Activated CD8-positive, alpha-beta T cell treated with anti-CD3 and anti-CD28 coated beads for 36 hours (primary cell): Measurements from ENCODE around the gene VAMP8. TPM values are rescaled to one million over a fixed set of nuclear protein-coding genes. Genes with fewer than 3 reads are reported as not detected.

Source experiments
- ATAC-seq: fragments of 200-7000 bp; cut with Tn5 transposase; one replicate; pipeline ENCODE4 v1.10.0; 2021; ENCODE audit warnings: mild to moderate bottlenecking, moderate library complexity
- CTCF ChIA-PET: fragments of 350-600 bp; sonication (Branson Sonifier 250); formaldehyde crosslinking; loops from one replicate; lab custom pipeline; 2021; ENCODE audit warnings: antibody characterized with exemption; lab: Charles Lee
- POLR2A ChIA-PET: fragments of 350-600 bp; sonication (Branson Sonifier 250); formaldehyde crosslinking; loops from one replicate; lab custom pipeline; 2021; ENCODE audit warnings: antibody characterized with exemption; lab: Charles Lee
- DNase-seq: peaks from one replicate; pipeline ENCODE4 v3.0.0-alpha.2; 2020
- H3K27ac Mint-ChIP-seq: one replicate; pipeline ENCODE4 v1.8.0; 2021; ENCODE audit warnings: mild to moderate bottlenecking, mixed read lengths
- H3K27me3 Mint-ChIP-seq: one replicate; pipeline ENCODE4 v1.8.0; 2021; ENCODE audit warnings: mixed read lengths
- H3K36me3 Mint-ChIP-seq: one replicate; pipeline ENCODE4 v1.8.0; 2021; ENCODE audit warnings: low read depth, mixed read lengths
- H3K4me1 Mint-ChIP-seq: one replicate; pipeline ENCODE4 v1.8.0; 2021; ENCODE audit warnings: low read depth, mixed read lengths
- H3K4me3 Mint-ChIP-seq: one replicate; pipeline ENCODE4 v1.8.0; 2021; ENCODE audit warnings: mild to moderate bottlenecking, moderate library complexity, mixed read lengths
- H3K9me3 Mint-ChIP-seq: one replicate; pipeline ENCODE4 v1.8.0; 2021; ENCODE audit warnings: mixed read lengths
- CTCF ChIP-seq: fragments of 200-600 bp; IDR thresholded peaks from one replicate; pipeline ENCODE4 v1.8.0; 2022; ENCODE audit warnings: antibody characterized with exemption, mild to moderate bottlenecking
- intact Hi-C: fragments of 100-400 bp; cut with micrococcal nuclease; formaldehyde crosslinking; loops from one replicate; pipeline ENCODE4 v1.10.0; 2022
- total RNA-seq, 2 experiments: library from RNA; stranded (reverse); gene quantifications; one replicate each; pipeline ENCODE4 v1.2.3, GENCODE V29; 2021

The VAMP8 gene
- total RNA-seq, 2 experiments from 2014 or later, result 84.5 to 91.1 TPM

GRCh38 chr2:85580206-85580605 is 2.8 kb downstream of the VAMP8 start:
- H3K4me1 Mint-ChIP-seq, result peaks cover 41% of the 10 kb centered on the region
- intact Hi-C loops, result no loop called here
- POLR2A ChIA-PET, result interaction anchor here (0.8 to 1.8 kb wide), 3 partner anchors 12 to 161 kb away, joined by 3 to 7 read pairs (median 4); partner anchors contain the start of gene RNF181

GRCh38 chr2:85582492-85582891 is 5.1 kb downstream of the VAMP8 start:
- ATAC-seq, result no peak
- Mint-ChIP-seq H3K4me1 (peaks cover 50% of the 10 kb centered on the region), H3K27ac (no peak overlapping the region), H3K27me3 (no peaks in the 10 kb centered on the region), H3K4me3 (no peak overlapping the region), H3K36me3 (peaks cover 23% of the 10 kb centered on the region), H3K9me3 (no peaks in the 10 kb centered on the region)
- intact Hi-C loops, result no loop called here
- TF ChIP-seq CTCF, result no peak
- DNase-seq, result no peak
- ChIA-PET POLR2A (interaction anchor here (1.8 to 3.3 kb wide), 2 partner anchors 13 to 43 kb away, joined by 13 to 21 read pairs; partner anchors contain the start of genes MAT2A and RNF181), CTCF (no interaction called here)

More at GRCh38 chr2:85580206-85580605, 2.8 kb downstream of the VAMP8 start:
- DNase-seq (no peak), ATAC-seq (no peak)
- CTCF ChIA-PET, result no interaction called here
- peaks cover 23% of the 10 kb centered on the region for H3K36me3 Mint-ChIP-seq
- H3K9me3 Mint-ChIP-seq, result no peaks in the 10 kb centered on the region
- no peak for TF ChIP-seq CTCF
- no peak overlapping the region for H3K4me3 Mint-ChIP-seq
- no peak overlapping the region for H3K27ac Mint-ChIP-seq
- H3K27me3 Mint-ChIP-seq, result no peaks in the 10 kb centered on the region

- Mint-ChIP-seq H3K36me3 (peaks cover 22% of the 10 kb centered on the region), H3K4me1 (peaks cover 52% of the 10 kb centered on the region), H3K27me3 (no peaks in the 10 kb centered on the region), H3K9me3 (no peaks in the 10 kb centered on the region), H3K27ac (peak overlapping the region; percentile 90), H3K4me3 (peak overlapping the region; percentile 81)
- no peak for TF ChIP-seq CTCF
- intact Hi-C loops, result no loop called here
- ATAC-seq (peak; percentile 52), DNase-seq (peak; percentile 62)
- POLR2A ChIA-PET, result interaction anchor here (0.5 to 3.3 kb wide), 5 partner anchors 9 to 45 kb away, joined by 3 to 21 read pairs (median 13); partner anchors contain the start of genes MAT2A, RNF181 and TMEM150A
- CTCF ChIA-PET, result interaction anchor here (1.2 to 1.3 kb wide), 2 partner anchors 18 to 54 kb away, joined by 3 to 5 read pairs; partner anchors contain the start of gene TMEM150A
Measured at GRCh38 chr2:85583667-85584353, 6.4 kb downstream of the VAMP8 start.

- ChIA-PET CTCF (interaction anchor here (0.7 to 1.6 kb wide), 4 partner anchors 11 to 53 kb away, joined by 3 to 5 read pairs (median 4); partner anchors contain the start of genes RNF181 and TMEM150A), POLR2A (interaction anchor here (1.2 to 3.3 kb wide), 5 partner anchors 8 to 45 kb away, joined by 3 to 21 read pairs (median 13); partner anchors contain the start of genes MAT2A, RNF181 and TMEM150A)
- ATAC-seq (peak; percentile 48), DNase-seq (no peak)
- H3K27ac Mint-ChIP-seq, result peak within 1 kb of the TSS; percentile 91
- peaks cover 20% of the 10 kb centered on the region for H3K36me3 Mint-ChIP-seq
- no peak for TF ChIP-seq CTCF
- H3K4me1 Mint-ChIP-seq, result peaks cover 46% of the 10 kb centered on the region
- intact Hi-C loops, result no loop called here
- H3K9me3 Mint-ChIP-seq, result no peaks in the 10 kb centered on the region
- no peaks in the 10 kb centered on the region for H3K27me3 Mint-ChIP-seq
- H3K4me3 Mint-ChIP-seq, result peak within 1 kb of the TSS; percentile 81
Measured at GRCh38 chr2:85584354-85584856, 7.0 kb downstream of the VAMP8 start, which contains the start of gene VAMP5. TSS of gene VAMP5 (plus strand) at chr2:85584431. CDS start at chr2:85584491, 60 bp downstream.
